Vagina (tissue), 2 donors: ENCODE data around the gene ERF. TPM values are rescaled to one million over a fixed set of nuclear protein-coding genes. Genes with fewer than 3 reads are reported as not detected.
A peak's percentile ranks its signal among the peaks of the same experiment; 100 is the strongest.

Source experiments
- DNase-seq, 2 donors: peaks; one replicate each; pipeline ENCODE4 v3.0.0-alpha.2; 2017; ENCODE audit errors: extremely low spot score in 2 of 2
- H3K27ac ChIP-seq: fragments of 200-600 bp; sonication (generic); one replicate; pipeline ENCODE4 v1.5.1; 2019
- H3K27me3 ChIP-seq: fragments of 200-600 bp; sonication (generic); one replicate; pipeline ENCODE4 v1.5.1; 2019
- H3K36me3 ChIP-seq, 2 donors: fragments of 200-600 bp; sonication (generic); one replicate each; pipeline ENCODE4 v1.5.1; 2017 to 2019
- H3K4me1 ChIP-seq: fragments of 200-600 bp; sonication (generic); one replicate; pipeline ENCODE4 v1.5.1; 2019
- H3K4me3 ChIP-seq, 2 donors: fragments of 200-600 bp; sonication (generic); 1 replicate in 1 of 2; 2 replicates in 1 of 2; pipeline ENCODE4 v1.5.1; 2016 to 2019
- H3K9me3 ChIP-seq: fragments of 200-600 bp; sonication (generic); one replicate; pipeline ENCODE4 v1.5.1; 2019
- CTCF ChIP-seq, 3 experiments: fragments of 450-650 bp in 2 of 3; fragments of 200-600 bp in 1 of 3; sonication (generic) in 1 of 3; IDR thresholded peaks; one replicate each; pipeline ENCODE4 v1.5.1; 2017 to 2019; ENCODE audit warnings: antibody characterized with exemption in 3 of 3, mild to moderate bottlenecking in 2 of 3, moderate library complexity in 2 of 3
- POLR2A ChIP-seq, 2 donors: fragments of 450-650 bp; IDR thresholded peaks; one replicate each; pipeline ENCODE4 v1.6.1; 2017; ENCODE audit warnings: antibody characterized with exemption in 2 of 2, mild to moderate bottlenecking in 2 of 2, moderate library complexity in 2 of 2
- POLR2AphosphoS5 ChIP-seq, 2 donors: sonication (generic); formaldehyde crosslinking; IDR thresholded peaks; one replicate each; pipeline ENCODE4 v1.9.0; 2017; ENCODE audit warnings: antibody characterized with exemption in 2 of 2, mild to moderate bottlenecking in 2 of 2, low read depth in 1 of 2; ENCODE audit not compliant: insufficient read depth in 1 of 2
- intact Hi-C: fragments of 100-400 bp; cut with DNase I; formaldehyde crosslinking; loops from one replicate; pipeline ENCODE4 v1.15.1; 2023
- total RNA-seq: library from RNA; depleted of rRNA; stranded (reverse); fragments of >200 nt; gene quantifications from one replicate; pipeline ENCODE4 v1.2.3, GENCODE V29; 2016

Gene ERF
- total RNA-seq, 1 donor from 2014 or later = 44.7 TPM

DNA sequence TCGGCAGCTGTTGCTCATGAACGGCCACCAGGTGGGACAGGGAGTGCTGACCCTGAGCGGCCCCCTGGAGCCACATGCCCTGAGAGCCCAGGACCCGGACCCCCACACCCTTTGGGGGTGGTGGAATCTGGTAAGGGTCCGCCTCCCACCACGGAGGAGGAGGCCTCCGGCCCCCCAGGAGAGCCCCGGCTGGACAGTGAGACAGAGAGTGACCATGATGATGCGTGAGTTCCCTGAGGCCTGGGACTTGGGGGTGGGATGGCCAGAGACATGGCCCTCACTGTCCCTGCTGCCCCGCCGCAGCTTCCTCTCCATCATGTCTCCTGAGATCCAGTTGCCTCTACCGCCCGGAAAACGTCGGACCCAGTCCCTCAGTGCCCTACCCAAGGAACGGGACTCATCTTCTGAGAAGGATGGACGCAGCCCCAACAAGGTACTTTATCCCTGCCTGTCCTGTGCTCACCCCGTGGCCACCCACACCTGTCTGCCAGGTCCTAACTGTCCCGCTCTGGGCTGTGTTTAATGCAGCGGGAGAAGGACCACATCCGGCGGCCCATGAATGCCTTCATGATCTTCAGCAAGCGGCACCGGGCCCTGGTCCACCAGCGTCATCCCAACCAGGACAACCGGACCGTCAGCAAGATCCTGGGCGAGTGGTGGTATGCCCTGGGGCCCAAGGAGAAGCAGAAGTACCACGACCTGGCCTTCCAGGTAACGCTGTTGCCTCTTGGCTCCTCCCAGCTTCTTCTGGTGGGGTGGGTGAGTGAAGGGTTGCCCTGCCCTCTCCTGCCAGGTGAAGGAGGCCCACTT, 32.3 kb upstream of the ERF start:
- no peak for DNase-seq
- Histone ChIP-seq H3K4me1 (peaks cover 40% of the 10 kb centered on the region), H3K27me3 (no peaks in the 10 kb centered on the region), H3K9me3 (no peaks in the 10 kb centered on the region), H3K36me3 (peaks cover 0 to 45% of the 10 kb centered on the region in 2 donors), H3K27ac (peak overlapping the region; percentile 94), H3K4me3 (peak overlapping the region in 1 of 2 donors; percentile 90)
- TF ChIP-seq POLR2A (IDR thresholded peaks at IDR 0.05) = no peak
- TF ChIP-seq CTCF (IDR thresholded peaks at IDR 0.05) = no peak
- TF ChIP-seq POLR2AphosphoS5 (IDR thresholded peaks at IDR 0.05; ENCODE audit: insufficient read depth in 1 of 2, low read depth in 1 of 2) = no peak
- intact Hi-C loops = no loop called here

- Histone ChIP-seq H3K27ac (peak overlapping the region; percentile 94), H3K36me3 (peaks cover 0 to 41% of the 10 kb centered on the region in 2 donors), H3K4me1 (peaks cover 47% of the 10 kb centered on the region), H3K9me3 (no peaks in the 10 kb centered on the region), H3K27me3 (no peaks in the 10 kb centered on the region), H3K4me3 (peak overlapping the region; percentile 11 to 90)
- TF ChIP-seq POLR2AphosphoS5 (IDR thresholded peaks at IDR 0.05; ENCODE audit: insufficient read depth in 1 of 2, low read depth in 1 of 2) (no peak), POLR2A (IDR thresholded peaks at IDR 0.05) (no peak), CTCF (IDR thresholded peaks at IDR 0.05) (no peak)
- DNase-seq = no peak
- intact Hi-C loops = no loop called here
These were observed 31.6 kb upstream of the ERF start for GRCh38 chr19:42286349-42287016.

DNA sequence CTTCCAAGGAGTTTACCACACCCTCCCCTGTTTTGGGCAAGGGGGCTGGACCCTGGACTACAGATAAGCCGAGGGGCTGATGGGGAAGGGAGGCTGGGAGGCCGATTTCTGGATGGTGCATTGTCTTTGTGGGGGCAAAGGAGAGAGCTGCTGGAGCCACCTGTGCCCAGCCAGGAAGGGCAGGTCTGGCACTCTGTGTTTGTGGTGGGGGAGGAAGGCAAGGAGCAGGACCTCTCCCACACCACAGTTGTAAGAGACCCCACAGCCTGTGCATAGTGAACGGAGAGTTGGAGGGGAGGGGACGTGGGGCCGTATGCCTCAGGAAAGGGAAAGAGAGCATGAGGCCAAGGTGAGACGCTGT, 31.0 kb upstream of the ERF start:
- Histone ChIP-seq H3K4me3 (peak overlapping the region; percentile 11 to 90), H3K9me3 (no peaks in the 10 kb centered on the region), H3K27ac (peak overlapping the region; percentile 94), H3K36me3 (peaks cover 0 to 39% of the 10 kb centered on the region in 2 donors), H3K4me1 (peaks cover 53% of the 10 kb centered on the region), H3K27me3 (no peaks in the 10 kb centered on the region)
- intact Hi-C loops = no loop called here
- TF ChIP-seq POLR2A (IDR thresholded peaks at IDR 0.05) (no peak), CTCF (IDR thresholded peaks at IDR 0.05) (no peak), POLR2AphosphoS5 (IDR thresholded peaks at IDR 0.05; ENCODE audit: insufficient read depth in 1 of 2, low read depth in 1 of 2) (no peak)
- DNase-seq = no peak

- intact Hi-C loops = no loop called here
- DNase-seq = no peak
- H3K27me3 ChIP-seq = no peaks in the 10 kb centered on the region
- H3K4me1 ChIP-seq = peaks cover 54% of the 10 kb centered on the region
- H3K4me3 ChIP-seq = peak overlapping the region in 1 of 2 donors; percentile 90
- H3K27ac ChIP-seq = peak overlapping the region; percentile 94
- no peaks in the 10 kb centered on the region for H3K9me3 ChIP-seq
- TF ChIP-seq POLR2A (IDR thresholded peaks at IDR 0.05) = no peak
- no peak for TF ChIP-seq POLR2AphosphoS5 (IDR thresholded peaks at IDR 0.05; ENCODE audit: insufficient read depth in 1 of 2, low read depth in 1 of 2)
- TF ChIP-seq CTCF (IDR thresholded peaks at IDR 0.05) = no peak
- peaks cover 0 to 35% of the 10 kb centered on the region in 2 donors for H3K36me3 ChIP-seq
These were observed 30.6 kb upstream of the ERF start for GRCh38 chr19:42285541-42285941.
